Measurements from ENCODE around the gene ZNF385A.

The ZNF385A gene

DNA sequence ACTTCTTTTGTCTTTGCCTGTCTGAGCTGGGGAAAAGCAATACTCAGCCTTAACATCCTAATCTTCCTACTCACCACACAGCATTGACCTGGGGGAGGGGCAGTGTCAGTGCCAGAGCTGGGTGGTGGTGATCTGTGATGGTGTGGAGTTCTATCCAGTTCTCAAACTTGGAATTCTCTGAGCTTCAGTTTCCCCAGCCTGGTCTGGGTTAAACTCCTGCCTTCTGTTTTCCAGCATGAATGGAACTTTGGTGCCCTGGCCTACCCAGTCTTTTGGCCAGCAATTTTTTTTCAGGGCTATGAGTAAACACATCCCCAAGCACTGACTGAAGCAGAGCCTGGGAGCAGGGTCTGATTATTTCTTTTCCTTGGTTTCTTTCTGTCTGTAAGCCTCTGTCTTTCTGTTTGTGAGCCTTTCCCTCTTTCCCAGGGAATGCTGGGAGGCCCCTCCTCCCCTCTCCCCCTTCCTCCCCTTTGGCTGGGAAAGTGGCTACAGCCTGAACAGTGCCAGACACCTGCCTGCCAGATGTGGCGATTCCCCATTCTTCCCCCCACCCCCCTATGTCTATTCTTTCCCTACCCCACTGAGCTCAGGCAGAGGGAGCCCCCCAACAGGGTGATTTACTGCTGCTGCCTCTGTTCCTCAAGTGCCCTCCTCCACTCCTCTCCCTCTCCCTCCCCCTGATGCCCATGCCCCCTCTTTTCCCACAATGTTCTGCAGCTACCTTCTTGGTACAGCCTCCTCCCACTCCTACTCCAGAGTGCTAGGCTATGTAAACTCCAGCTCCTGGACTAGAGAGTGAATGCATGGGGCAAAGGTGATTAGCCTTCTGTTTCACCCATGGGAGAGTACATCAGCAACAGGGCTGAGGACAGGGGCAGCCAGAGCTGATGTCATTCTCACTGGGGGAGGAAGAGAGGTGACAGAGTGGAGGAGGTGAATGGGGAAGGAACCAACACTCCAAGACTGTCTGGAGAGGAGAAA is 31.4 kb downstream of the ZNF385A start:
- no peak overlapping the region for H3K4me3 ChIP-seq (ENCODE audit: low read depth, low read length)
- no peak for TF ChIP-seq CTCF (IDR thresholded peaks at IDR 0.05; ENCODE audit: borderline replicate concordance, insufficient read depth, low read depth, low read length)

DNA sequence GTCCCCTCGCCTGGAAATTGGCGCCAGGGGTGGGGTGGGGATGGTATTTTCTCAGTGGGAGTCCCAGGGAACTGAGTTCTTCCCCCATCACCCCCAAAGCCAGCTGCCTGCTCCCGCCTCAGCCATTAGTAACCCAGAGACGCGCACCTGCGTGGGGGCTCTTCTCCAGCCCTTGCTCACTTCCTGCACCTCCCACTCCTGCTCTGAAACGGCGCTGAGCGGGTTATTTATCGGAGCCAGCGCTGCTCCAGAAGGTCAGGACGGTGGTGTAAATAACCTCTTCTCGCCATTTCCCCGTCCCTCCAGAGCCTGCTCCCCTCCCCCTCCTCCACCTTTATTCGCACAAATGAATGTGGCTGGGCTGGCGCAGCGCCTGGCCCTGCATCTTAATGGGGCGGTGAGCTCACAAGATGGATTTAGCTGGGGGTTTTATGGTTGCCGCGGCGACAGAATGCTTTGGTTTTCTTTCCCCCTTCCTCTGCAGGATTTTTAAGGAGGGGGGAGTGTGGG is 32.5 kb downstream of the ZNF385A start:
- TF ChIP-seq CTCF (IDR thresholded peaks at IDR 0.05; ENCODE audit: borderline replicate concordance, insufficient read depth, low read depth, low read length), result no peak
- no peak overlapping the region for H3K4me3 ChIP-seq (ENCODE audit: low read depth, low read length)

DNA sequence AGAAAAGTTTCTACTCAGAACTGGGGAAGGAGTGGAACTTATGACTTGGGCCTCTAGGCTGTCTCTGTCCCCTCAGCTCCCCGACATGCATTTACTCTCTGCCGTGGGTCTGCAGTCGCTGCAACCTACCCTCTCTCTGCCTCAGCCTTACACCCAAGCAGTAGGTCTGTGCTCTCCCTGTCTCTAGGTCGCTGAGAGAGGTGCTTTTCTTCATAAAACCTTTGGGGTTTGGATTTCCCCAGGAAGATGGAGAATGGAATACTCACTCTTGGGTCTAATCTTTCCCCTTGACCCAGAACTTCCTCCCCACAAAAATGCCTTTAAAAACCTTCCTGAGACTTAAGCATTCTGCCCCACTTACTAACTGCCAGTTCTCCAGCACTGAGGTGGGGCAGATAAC is 33.2 kb downstream of the ZNF385A start:
- TF ChIP-seq CTCF (IDR thresholded peaks at IDR 0.05; ENCODE audit: borderline replicate concordance, insufficient read depth, low read depth, low read length), result no peak
- no peak overlapping the region for H3K4me3 ChIP-seq (ENCODE audit: low read depth, low read length)

DNA sequence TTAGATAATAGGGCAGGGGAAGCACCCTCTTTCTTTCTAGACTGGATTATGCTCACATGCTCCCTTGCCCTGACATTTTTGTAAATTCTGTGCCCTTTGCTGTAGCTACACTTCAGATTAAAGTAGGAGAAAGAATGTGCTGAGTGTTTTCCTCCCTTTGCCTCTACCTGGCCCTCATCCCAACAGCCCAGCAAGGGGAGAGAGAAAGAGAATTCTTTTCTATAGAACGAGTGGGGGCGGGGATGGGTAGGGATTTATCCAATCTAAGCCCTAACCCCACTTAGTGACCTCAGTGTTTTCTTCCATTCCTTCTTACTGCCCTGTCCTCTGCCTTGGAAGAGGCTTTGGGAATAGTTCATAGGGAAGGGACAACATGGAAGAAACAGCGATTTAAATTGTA is 33.8 kb downstream of the ZNF385A start:
- H3K4me3 ChIP-seq (ENCODE audit: low read depth, low read length), result no peak overlapping the region
- TF ChIP-seq CTCF (IDR thresholded peaks at IDR 0.05; ENCODE audit: borderline replicate concordance, insufficient read depth, low read depth, low read length), result no peak

DNA sequence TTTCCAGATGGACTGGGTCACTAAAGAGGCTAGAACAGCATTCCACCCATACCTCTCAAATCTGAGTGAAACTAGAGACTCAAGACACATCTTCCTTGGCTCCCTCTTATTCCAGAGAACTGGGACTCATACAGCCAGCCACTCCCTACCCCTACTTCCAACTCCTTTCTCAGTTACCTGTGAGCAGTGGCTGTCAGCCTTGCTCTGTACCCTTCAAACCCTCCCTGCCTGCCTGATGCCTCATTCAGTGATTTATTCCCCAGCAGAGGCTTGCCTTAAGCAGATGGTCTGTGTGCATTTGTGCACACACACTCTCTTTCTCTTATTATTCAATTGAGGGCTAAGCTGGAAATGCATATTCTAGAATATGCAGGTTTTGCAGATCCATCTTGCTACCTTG is 34.9 kb downstream of the ZNF385A start:
- TF ChIP-seq CTCF (IDR thresholded peaks at IDR 0.05; ENCODE audit: borderline replicate concordance, insufficient read depth, low read depth, low read length), result no peak

DNA sequence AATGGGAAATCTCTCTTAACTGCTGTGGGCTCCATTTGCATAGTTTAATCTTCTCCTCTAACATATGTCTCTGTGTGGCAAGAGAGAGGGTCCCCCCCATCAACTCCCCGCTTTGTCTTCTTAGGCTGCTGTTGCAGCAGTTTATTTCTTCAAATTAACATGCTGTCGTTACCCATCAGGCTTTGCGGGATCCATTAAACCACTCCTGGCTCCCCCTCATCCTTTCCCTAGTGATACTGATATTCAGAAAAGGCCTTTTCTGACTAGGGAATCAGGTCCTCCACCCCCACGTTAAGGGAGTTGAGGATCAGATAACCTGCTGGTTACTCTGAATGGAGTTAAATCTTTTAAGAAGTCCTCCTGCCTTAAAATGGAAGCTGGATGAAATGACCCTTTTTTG is 35.5 kb downstream of the ZNF385A start:
- TF ChIP-seq CTCF (IDR thresholded peaks at IDR 0.05; ENCODE audit: borderline replicate concordance, insufficient read depth, low read depth, low read length), result no peak
- H3K4me3 ChIP-seq (ENCODE audit: low read depth, low read length), result no peak overlapping the region

More for the DNA sequence above, 34.9 kb downstream of the ZNF385A start:
- H3K4me3 ChIP-seq (ENCODE audit: low read depth, low read length), result no peak overlapping the region

Measured in GM12875 (cell line).